ENCODE data around the gene CABLES2. TPM values are rescaled to one million over a fixed set of nuclear protein-coding genes. Genes with fewer than 3 reads are reported as not detected.

The CABLES2 gene
- total RNA-seq, 4 donors from 2014 or later: 2.0 to 6.9 (median 4.1) TPM

- TF ChIP-seq POLR2AphosphoS5 (IDR thresholded peaks at IDR 0.05) (no peak), CTCF (IDR thresholded peaks at IDR 0.05) (no peak), POLR2A (IDR thresholded peaks at IDR 0.05; ENCODE audit: low read depth) (no peak), EP300 (IDR thresholded peaks at IDR 0.05) (no peak)
- Histone ChIP-seq H3K9me3 (no peaks in the 10 kb centered on the region), H3K4me3 (no peak overlapping the region), H3K4me1 (peaks cover 9 to 16% (median 14%) of the 10 kb centered on the region in 4 donors), H3K36me3 (no peaks in the 10 kb centered on the region), H3K27me3 (peaks cover 0 to 46% (median 0%) of the 10 kb centered on the region in 4 donors), H3K27ac (replicated peaks in 1 of 4) (no peak overlapping the region)
- intact Hi-C loops (cut with DNase I): loop anchor here (5.0 to 10.0 kb wide), 2 partner anchors 78 to 201 kb away; no protein-coding TSS in a partner anchor
- DNase-seq (ENCODE audit: extremely low spot score): no peak
- WGBS: 100% methylated on average over 3 of the region's 22 CpGs
These were observed 6.9 kb upstream of the CABLES2 start for GRCh38 chr20:62413896-62414481.

GRCh38 chr20:62413025-62413570 is 6.0 kb upstream of the CABLES2 start:
- no peak for DNase-seq (ENCODE audit: extremely low spot score)
- Histone ChIP-seq H3K27me3 (peaks cover 0 to 37% (median 0%) of the 10 kb centered on the region in 4 donors), H3K27ac (replicated peaks in 1 of 4) (no peak overlapping the region), H3K4me3 (no peak overlapping the region), H3K4me1 (peaks cover 9 to 19% (median 15%) of the 10 kb centered on the region in 4 donors), H3K36me3 (no peaks in the 10 kb centered on the region), H3K9me3 (no peaks in the 10 kb centered on the region)
- WGBS: 90% methylated on average over 8 of the region's 11 CpGs
- intact Hi-C loops (cut with DNase I): loop anchor here (5.0 to 10.0 kb wide), 2 partner anchors 79 to 202 kb away; no protein-coding TSS in a partner anchor
- TF ChIP-seq CTCF (IDR thresholded peaks at IDR 0.05) (no peak), EP300 (IDR thresholded peaks at IDR 0.05) (no peak), POLR2AphosphoS5 (IDR thresholded peaks at IDR 0.05) (no peak), POLR2A (IDR thresholded peaks at IDR 0.05; ENCODE audit: low read depth) (no peak)

GRCh38 chr20:62412194-62413024 is 5.3 kb upstream of the CABLES2 start:
- Histone ChIP-seq H3K27ac (replicated peaks in 1 of 4) (no peak overlapping the region), H3K27me3 (peaks cover 0 to 30% (median 0%) of the 10 kb centered on the region in 4 donors), H3K4me1 (peaks cover 16 to 26% (median 21%) of the 10 kb centered on the region in 4 donors), H3K36me3 (no peaks in the 10 kb centered on the region), H3K9me3 (no peaks in the 10 kb centered on the region), H3K4me3 (no peak overlapping the region)
- no peak for DNase-seq (ENCODE audit: extremely low spot score)
- TF ChIP-seq POLR2AphosphoS5 (IDR thresholded peaks at IDR 0.05): no peak
- TF ChIP-seq POLR2A (IDR thresholded peaks at IDR 0.05; ENCODE audit: low read depth): no peak
- no peak for TF ChIP-seq CTCF (IDR thresholded peaks at IDR 0.05)
- no peak for TF ChIP-seq EP300 (IDR thresholded peaks at IDR 0.05)
- 91% methylated on average over 17 of the region's 22 CpGs for WGBS
- intact Hi-C loops (cut with DNase I): loop anchor here (5.0 to 10.0 kb wide), 2 partner anchors 80 to 202 kb away; no protein-coding TSS in a partner anchor

- H3K36me3 ChIP-seq: no peaks in the 10 kb centered on the region
- no peak overlapping the region for H3K4me3 ChIP-seq
- peaks cover 17 to 29% (median 24%) of the 10 kb centered on the region in 4 donors for H3K4me1 ChIP-seq
- intact Hi-C loops (cut with DNase I): loop anchor here (5.0 to 10.0 kb wide), 2 partner anchors 81 to 203 kb away; no protein-coding TSS in a partner anchor
- no peaks in the 10 kb centered on the region for H3K9me3 ChIP-seq
- 76% methylated on average over 5 of the region's 24 CpGs for WGBS
- DNase-seq (ENCODE audit: extremely low spot score): no peak
- no peak overlapping the region for H3K27ac ChIP-seq (replicated peaks in 1 of 4)
- H3K27me3 ChIP-seq: peaks cover 0 to 23% (median 0%) of the 10 kb centered on the region in 4 donors
- TF ChIP-seq EP300 (IDR thresholded peaks at IDR 0.05) (no peak), CTCF (IDR thresholded peaks at IDR 0.05) (no peak), POLR2AphosphoS5 (IDR thresholded peaks at IDR 0.05) (no peak), POLR2A (IDR thresholded peaks at IDR 0.05; ENCODE audit: low read depth) (no peak)
These were observed 4.6 kb upstream of the CABLES2 start for GRCh38 chr20:62411479-62412193.
